Fibroblast of gingiva (primary cell): ENCODE results near the gene PIK3CA.
"Not testable (repeated sequence)": the region's sequence is repeated elsewhere in the genome, so short reads cannot be mapped to it uniquely, and the experiment has no call there.

ENCODE experiments used
- DNase-seq: peaks from one replicate; pipeline ENCODE4 v3.0.0-alpha.2; 2011; ENCODE audit warnings: low read depth

Gene PIK3CA

DNA sequence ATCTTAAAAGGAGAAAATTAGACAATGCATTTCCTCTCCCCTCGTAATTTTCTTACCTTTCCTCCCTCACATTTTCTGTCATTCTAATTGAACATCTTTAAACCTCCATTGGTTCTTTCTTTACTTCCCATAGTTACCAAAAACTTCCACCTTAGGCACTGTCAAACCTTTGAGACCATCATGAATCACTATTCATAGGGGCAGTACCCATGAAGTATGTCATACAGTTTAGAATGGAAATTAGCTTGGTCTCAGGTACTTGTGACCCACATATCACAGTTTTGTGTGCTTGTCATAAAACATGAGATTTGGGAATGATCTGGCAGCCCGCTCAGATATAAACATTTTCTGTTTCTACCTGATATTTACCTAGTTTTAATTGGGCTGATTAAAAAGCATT is 52.6 kb downstream of the PIK3CA start:
- DNase-seq = no peak

DNA sequence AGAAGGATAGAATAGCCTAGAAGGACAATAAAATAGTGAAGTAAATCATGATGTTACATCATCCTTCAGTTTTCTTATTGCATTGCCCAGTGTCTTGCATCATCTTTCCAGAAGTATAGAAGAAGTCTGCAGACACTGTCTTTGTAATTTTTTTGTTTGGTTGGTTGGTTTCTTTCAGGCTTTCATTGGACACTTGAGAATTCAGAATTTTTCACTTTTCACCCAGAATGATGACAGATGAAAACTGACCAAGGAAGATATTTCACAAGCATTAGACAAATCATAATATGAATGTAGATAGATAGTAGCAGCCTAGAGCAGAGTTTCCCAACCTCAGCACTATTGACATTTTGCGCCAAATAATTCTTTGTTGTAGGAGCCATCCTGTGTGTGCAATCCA is 67.4 kb downstream of the PIK3CA start:
- DNase-seq = peak; percentile 75

DNA sequence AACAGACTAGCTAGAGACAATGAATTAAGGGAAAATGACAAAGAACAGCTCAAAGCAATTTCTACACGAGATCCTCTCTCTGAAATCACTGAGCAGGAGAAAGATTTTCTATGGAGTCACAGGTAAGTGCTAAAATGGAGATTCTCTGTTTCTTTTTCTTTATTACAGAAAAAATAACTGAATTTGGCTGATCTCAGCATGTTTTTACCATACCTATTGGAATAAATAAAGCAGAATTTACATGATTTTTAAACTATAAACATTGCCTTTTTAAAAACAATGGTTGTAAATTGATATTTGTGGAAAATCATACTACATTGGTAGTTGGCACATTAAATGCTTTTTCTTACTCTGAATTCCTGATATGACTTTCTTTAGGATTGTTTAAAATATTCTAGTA is 70.1 kb downstream of the PIK3CA start:
- not testable (repeated sequence) for DNase-seq

DNA sequence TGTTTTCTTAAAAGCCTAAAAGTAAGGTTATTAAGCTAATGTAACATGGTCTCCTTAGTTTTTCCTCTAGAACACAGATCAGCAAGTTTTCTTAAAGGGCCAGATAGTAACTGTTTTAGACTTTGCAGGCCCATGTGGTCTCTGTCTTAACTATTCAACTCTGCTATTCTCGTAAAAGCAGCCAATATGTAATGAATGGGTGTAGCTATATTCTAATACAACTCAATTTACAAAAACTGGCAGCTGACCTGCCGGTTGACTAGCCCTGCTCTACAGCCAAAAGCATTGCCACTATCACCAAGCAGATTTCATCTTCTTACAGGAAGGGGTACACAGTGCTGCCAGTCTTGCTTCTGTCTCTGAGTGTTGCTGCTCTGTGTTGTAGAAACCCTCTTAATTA is 75.4 kb downstream of the PIK3CA start:
- DNase-seq = no peak

DNA sequence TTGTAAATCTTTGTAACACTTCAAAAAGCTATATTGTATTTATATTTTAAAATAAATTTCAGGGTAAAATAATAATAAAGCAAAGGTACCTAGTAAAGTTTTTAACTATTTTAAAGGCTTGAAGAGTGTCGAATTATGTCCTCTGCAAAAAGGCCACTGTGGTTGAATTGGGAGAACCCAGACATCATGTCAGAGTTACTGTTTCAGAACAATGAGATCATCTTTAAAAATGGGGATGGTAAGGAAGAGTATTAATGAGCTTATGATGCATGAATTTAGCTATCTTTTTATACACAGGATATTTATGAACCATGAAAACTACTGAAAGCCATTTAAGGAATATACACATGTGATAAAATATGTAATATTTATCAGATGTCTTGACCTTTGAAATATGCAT is 76.4 kb downstream of the PIK3CA start:
- DNase-seq = no peak

DNA sequence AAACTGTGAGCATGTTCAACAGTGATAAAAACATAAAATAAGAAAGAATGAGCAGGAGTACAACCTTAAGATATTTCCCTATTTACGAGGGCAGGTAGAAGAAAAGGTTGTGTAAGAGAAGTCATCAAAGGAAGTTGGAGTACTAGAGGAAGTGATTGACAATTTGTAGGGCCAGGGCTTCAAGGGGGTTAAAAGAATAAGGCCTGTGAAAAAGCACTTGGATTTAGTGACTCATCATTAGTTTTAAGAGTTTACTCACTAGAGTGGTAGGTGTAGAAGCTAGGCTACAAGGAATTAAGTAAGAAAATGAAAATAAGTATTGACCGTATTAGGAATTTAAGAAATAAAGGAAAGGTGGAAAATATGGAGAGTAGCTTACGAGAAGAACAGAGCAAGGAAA is 79.2 kb downstream of the PIK3CA start:
- DNase-seq = no peak

DNA sequence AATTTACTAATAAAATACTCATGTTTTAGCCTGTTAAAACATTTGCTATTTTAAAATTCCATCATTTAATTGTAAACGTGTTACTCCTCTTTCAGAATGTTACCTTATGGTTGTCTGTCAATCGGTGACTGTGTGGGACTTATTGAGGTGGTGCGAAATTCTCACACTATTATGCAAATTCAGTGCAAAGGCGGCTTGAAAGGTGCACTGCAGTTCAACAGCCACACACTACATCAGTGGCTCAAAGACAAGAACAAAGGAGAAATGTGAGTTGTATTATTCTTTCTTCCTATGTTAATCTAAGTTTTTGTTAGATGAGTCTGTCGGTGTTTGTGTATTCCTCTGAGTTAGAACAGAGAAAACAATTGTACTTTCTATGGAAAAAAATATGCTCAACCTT is 81.0 kb downstream of the PIK3CA start:
- no peak for DNase-seq

DNA sequence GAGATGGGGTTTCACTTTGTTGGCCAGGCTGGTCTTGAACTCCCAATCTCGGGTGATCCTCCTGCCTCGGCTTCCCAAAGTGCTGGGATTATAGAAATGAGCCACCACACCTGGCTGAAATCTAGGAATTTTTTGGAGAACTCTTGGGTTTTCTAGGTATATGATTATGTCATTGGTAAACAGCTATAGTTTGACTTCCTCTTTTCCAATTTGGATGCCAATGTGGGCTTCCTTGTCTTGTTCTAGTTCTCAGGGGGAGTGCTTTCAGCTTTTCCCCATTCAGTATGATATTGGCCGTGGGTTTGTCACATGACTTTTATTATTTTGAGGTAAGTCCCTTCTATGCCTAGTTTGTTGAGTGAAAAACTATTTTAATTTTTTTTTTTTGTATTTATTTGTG is 84.9 kb downstream of the PIK3CA start:
- DNase-seq = no peak

DNA sequence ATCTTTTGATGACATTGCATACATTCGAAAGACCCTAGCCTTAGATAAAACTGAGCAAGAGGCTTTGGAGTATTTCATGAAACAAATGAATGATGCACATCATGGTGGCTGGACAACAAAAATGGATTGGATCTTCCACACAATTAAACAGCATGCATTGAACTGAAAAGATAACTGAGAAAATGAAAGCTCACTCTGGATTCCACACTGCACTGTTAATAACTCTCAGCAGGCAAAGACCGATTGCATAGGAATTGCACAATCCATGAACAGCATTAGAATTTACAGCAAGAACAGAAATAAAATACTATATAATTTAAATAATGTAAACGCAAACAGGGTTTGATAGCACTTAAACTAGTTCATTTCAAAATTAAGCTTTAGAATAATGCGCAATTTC is 86.0 kb downstream of the PIK3CA start:
- DNase-seq = peak; percentile 7

DNA sequence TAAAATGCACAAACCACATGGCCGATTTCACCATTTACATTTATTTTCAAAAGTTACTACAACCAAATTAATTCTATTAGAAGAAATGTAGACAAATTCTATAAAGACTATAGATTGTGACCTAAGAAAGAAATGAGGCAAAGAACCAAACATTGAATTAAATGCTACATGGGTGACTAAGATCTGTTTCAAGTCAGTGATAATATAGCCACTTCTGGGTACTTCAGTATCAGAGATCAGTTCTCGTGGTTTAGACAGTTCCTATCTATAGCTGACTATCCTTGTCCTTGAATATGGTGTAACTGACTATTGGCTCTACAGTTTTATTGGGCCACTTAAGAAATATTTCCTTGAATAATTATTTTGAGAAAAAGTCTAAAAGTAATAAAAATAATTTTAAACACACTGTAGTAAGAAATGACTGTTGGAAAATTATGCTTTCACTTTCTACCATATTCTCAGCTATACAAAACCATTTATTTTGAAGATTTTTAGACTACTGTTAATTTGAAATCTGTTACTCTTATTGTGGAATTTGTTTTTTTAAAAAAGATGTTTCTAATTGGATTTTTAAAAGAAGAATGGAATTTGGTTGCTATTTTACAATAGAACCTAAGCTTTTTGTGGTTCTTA is 88.6 kb downstream of the PIK3CA start:
- no peak for DNase-seq

DNA sequence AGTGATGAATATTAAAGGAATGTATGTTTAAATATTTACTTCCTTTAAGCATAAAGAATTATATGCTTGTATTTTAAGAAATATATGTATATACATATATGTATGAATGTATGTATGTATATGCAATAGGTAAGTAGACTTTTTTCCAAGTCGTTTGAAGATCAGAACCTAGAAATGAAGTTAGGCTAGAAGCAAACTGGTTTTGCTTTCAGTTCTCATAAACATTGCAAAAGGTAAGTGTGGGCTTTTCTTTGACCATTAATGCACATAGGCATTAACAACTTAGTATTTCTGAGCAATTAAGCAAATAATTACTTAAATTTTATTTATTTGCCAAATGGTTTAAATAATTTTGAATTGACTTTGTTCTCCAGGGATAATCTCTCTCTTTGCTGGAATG is 92.1 kb downstream of the PIK3CA start:
- DNase-seq = not testable (repeated sequence)

DNA sequence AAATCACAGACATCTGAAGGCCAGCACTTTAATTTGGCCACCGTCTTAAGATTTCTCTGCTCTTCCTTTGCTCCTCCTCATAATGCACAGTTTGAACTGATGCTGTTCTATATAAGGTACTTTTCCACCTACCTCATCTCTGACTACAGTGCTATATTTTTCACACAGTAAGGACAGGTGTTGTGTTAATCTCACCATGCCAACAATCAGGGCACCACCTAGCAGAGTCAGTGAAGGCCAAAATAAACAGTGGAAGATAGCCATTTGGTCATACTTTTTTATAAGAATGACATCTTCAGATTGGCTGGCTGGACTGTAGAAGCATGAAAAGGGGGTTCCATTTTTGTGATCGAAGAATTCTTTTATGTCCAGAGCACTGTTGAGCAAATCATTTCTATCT is 94.7 kb downstream of the PIK3CA start:
- DNase-seq = not testable (repeated sequence)

DNA sequence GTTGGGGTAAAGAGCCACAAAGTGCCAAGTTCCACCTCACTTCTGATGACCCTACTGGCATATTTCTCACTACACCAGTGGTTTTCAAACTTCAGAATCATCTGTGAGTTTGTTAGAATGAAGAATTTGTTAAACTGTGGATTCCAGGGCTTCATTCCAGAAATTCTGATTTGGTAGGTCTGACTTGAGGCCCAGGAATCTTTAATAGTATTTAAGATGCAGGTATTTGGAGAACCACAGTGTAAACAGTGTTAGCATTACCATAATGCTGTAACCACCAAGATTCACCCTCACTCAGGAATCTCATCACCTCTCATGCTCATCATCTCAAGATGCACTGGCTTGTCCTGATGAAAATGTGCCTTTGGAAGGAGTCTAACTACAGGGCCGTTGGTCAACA is 96.7 kb downstream of the PIK3CA start:
- no peak for DNase-seq

DNA sequence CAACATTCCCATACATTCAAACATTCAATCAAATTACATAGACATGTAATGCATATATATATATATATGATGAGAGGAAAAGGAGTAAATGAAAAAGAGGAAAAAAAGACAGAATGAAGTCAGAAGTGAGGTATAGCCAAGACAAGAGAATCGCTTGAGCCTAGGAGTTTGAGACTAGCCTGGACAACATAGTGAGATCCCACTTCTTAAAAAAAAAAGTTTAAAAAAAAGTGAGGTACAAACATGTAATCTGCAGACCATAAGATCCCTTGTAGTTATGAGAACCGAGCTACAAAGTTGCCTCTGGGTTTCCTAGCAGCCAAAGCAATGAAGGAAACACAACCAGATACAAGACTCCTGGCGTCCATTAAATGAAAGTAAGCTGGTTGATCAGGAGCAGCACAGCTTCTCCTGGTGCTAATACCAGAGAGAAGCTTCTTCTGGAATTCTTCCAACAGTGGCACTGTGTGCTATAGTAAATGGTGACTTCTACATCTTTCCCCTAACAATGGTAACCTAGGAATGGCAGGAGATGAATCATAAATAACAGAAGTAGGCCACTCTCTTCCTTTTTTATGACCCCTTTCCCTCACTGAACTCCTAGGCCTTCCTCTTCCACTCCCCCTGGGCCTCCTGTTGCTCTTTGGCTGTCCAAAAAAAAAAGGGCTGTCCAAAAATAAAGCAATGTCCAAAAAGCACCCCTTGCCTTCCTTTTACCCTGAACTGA is 99.3 kb downstream of the PIK3CA start:
- DNase-seq = no peak

DNA sequence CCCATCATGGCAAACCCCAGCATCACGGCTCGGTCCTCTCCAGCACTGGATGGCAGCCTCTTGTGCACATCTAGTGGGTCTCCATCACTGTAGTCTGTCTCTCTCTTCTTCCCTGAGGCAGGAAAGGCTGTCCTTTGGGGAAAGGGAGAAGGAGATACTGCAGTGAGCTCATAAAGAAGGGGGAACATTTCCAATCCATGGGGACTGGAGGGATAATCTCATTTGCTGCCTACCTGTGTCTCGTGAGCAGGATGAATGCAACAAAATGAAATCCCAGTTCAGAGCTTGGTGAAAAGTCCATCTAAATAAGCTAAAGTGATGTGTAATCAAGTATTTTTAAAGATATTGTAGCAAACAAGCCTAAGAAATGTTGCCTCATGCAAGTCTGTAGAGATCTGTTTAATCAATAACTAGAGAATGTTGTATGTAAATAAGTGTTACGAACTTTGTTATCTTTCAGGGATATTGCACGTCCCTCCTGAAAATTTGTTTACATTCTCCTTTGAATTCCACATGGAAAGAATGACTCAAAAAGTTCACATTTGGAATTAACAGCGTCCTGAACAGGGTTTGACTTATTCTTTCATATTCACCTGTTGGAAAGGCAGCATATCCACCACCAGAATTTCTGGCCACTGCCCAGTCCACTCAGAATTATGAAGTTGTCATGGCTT is 102.8 kb downstream of the PIK3CA start, which contains the start of gene KCNMB3:
KCNMB3 (minus strand) TSS at position 312 of the 674 bp plus-strand sequence; CDS start at position 188, 124 bp downstream.
- DNase-seq = no peak

DNA sequence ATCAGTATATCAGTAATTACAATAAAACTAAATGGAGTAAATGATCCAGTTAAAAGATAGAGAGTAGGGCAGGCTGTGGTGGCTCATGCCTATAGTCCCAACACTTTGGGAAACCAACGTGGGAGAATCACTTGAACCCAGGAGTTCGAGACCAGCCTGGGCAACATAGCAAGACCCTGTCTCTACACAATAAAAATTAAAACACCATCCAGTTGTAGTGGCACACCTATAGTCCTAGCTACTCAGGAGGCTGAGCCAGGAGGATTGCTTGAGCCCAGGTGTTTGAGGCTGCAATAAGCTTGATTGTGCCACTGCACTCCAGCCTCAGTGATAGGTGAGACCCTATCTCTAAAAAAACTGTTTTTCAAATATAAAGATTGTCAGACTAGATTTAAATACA is 108.7 kb downstream of the PIK3CA start:
- no peak for DNase-seq

DNA sequence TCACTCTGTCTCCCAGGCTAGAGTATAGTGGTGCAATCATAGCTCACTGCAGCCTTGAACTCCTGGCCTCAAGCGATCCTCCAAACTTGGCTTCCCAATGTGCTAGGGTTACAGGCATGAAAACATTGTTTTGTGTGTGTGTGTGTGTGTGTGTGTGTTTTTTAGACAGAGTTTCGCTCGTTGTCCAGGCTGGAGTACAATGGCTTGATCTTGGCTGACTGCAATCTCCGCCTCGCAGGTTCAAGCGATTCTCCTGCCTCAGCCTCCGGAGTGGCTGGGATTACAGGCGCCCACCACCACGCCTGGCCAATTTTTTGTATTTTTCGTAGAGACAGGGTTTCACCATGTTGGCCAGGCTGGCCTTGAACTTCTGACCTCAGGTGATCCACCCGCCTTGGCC is 109.6 kb downstream of the PIK3CA start:
- DNase-seq = not testable (repeated sequence)

DNA sequence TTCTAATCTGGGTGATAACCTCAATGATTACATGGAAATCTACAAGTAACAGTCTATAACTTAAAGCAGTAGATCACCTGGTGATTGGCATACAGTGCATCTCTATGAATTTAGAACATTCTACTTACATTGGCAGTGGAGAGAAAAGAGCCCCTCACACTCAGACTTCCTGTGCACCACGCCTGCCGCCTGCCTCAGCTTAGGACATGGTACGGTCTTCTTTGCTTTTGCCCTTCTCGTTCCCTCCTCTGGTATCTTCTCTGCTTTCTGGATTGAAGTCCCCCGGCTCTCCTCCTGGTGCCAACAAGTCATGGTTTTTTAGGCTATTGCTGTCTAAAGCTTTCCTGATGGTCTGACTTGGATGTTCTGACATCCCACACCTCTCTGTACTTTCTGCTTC is 110.7 kb downstream of the PIK3CA start:
- DNase-seq = no peak

DNA sequence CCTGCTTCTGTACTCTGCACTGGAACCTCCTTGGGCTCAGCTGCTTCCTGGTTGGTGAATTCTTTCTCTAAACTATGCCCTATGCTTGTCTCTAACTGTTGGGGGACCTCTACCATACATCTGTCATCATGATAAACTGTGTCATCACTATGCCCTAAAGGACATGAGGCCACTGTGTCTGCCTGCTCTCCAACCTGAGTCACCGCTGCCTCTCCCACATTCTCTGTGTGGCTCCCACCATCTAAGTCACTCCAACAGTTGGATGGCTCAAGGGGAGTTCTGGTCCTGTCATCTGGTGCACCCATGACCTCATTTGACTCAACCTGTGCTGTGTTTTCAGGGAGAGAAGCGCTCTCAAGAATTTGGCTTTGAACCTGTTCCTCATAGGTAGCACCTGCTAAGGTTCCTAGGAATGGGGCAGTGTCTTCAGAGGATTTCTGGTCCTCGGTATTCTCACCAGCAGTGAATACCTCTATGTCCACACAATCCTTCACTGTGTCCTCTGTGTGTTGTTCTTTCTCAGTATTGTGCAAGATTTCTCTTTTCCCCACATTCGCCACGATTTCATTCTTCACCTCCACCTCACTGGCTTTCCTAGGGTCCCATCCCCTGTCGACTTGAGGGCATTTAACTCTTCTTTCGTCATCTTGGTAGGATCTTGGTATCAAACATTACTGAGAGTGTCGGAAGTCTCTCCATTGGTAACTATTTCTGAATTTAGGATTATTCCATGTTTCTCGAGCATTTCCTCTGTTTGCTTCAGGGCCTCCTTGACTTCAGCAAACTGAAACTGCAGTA is 112.0 kb downstream of the PIK3CA start:
- DNase-seq = not testable (repeated sequence)

DNA sequence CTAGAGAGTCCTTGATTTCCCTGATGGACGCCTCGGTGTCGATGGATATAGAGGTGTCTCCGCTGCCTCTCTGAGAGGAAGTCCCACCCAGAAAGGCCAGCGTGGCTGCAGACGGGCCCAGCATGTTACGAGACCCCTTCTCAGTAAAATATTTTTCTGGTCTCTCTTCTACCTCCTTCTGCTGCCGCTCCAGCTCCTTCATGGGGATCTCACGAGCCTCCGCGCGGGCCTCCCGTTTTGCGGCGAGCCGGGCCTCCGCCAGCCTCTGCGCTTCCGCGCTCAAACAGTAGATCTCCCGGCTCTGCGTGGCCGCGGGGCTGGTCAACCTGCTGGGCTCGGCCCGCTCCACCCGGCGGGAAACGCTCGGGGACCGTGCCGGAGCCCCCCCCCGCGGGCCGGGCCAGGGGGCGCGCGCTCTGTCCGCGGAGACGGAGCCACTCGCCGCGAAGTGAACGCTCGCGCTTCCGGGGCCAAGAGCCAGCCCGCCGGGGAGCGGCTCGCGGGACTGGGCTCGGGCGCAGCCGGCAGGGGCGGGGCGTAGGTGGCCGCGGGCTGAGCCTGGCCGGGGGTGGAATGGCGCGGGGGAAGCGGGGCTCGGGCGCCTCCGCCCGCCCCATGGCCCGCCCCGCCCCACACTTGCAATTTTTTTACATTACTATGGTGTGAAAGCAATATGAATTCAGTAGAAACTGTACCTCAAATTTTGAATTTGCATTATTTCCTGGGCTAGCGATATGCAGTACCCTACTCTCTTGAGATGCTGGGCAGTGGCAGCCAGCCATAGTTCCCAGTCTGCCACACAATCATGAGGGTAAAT is 113.0 kb downstream of the PIK3CA start:
- peak; percentile 68 for DNase-seq

DNA sequence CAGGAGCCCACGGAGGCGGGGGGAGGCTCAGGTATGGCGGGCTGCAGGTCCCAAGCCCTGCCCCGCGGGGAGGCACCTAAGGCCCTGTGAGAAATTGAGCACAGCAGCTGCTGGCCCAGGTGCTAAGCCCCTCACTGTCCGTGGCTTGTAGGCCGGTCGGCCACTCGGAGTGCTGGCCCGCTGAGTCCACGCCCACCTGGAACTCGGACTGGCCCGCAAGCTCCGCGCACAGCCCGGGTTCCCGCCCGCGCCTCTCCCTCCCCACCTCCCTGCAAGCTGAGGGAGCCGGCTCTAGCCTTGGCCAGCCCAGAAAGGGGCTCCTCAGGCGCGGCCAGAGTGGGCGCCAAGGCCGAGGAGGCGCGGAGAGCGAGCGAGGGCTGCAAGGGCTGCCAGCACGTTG is 115.0 kb downstream of the PIK3CA start:
- no peak for DNase-seq

DNA sequence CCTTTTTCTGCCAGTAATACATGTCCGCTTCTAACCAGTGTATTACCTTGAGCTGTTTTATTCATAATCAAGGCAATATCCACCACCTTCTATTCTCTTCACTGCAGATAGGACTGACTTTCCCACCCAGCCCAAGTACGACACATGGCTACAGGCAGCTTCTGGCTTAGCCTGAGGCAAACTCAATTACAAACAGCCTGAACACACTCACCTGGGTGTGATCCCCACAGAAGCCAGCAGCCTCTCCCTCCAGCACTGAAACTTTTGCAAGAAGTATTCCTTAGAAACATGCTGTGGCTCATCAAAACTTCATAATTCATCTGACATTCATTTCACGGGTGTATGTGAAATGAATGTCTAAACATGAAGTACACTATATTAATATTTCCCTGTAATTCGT is 116.3 kb downstream of the PIK3CA start:
- DNase-seq = no peak
